ENCODE data around the gene DSCAML1. TPM values are rescaled to one million over a fixed set of nuclear protein-coding genes. Genes with fewer than 3 reads are reported as not detected.

The DSCAML1 gene
- total RNA-seq, 1 donor from 2014 or later = 0.09 TPM

GRCh38 chr11:117547946-117548345, 249.1 kb downstream of the DSCAML1 start:
- Mint-ChIP-seq H3K9me3 (no peaks in the 10 kb centered on the region), H3K4me3 (no peak overlapping the region), H3K27ac (ENCODE audit: unreplicated experiment) (no peak overlapping the region), H3K27me3 (ENCODE audit: low read depth) (peaks cover 7% of the 10 kb centered on the region), H3K36me3 (ENCODE audit: low read depth) (no peaks in the 10 kb centered on the region), H3K4me1 (peaks cover 43% of the 10 kb centered on the region)
- no peak for DNase-seq (ENCODE audit: low read depth, low spot score)
- TF ChIP-seq CTCF (conservative IDR thresholded peaks at IDR 0.05) = no peak

- Mint-ChIP-seq H3K4me3 (no peak overlapping the region), H3K9me3 (no peaks in the 10 kb centered on the region)
Observed at GRCh38 chr11:117547195-117547850, 249.7 kb downstream of the DSCAML1 start.

GRCh38 chr11:117546431-117547194, 250.4 kb downstream of the DSCAML1 start:
- TF ChIP-seq CTCF (conservative IDR thresholded peaks at IDR 0.05) = no peak
- Mint-ChIP-seq H3K27ac (ENCODE audit: unreplicated experiment) (no peak overlapping the region), H3K4me1 (peaks cover 39% of the 10 kb centered on the region), H3K4me3 (peak overlapping the region; percentile 1), H3K27me3 (ENCODE audit: low read depth) (no peaks in the 10 kb centered on the region), H3K9me3 (no peaks in the 10 kb centered on the region), H3K36me3 (ENCODE audit: low read depth) (no peaks in the 10 kb centered on the region)
- no peak for DNase-seq (ENCODE audit: low read depth, low spot score)

More at GRCh38 chr11:117547195-117547850, 249.7 kb downstream of the DSCAML1 start:
- H3K27ac Mint-ChIP-seq (ENCODE audit: unreplicated experiment) = no peak overlapping the region
- DNase-seq (ENCODE audit: low read depth, low spot score) = no peak
- H3K36me3 Mint-ChIP-seq (ENCODE audit: low read depth) = no peaks in the 10 kb centered on the region
- peaks cover 2% of the 10 kb centered on the region for H3K27me3 Mint-ChIP-seq (ENCODE audit: low read depth)
- TF ChIP-seq CTCF (conservative IDR thresholded peaks at IDR 0.05) = no peak
- H3K4me1 Mint-ChIP-seq = peaks cover 43% of the 10 kb centered on the region

- no peaks in the 10 kb centered on the region for H3K27me3 Mint-ChIP-seq (ENCODE audit: low read depth)
- H3K9me3 Mint-ChIP-seq = no peaks in the 10 kb centered on the region
- H3K36me3 Mint-ChIP-seq (ENCODE audit: low read depth) = no peaks in the 10 kb centered on the region
- peaks cover 35% of the 10 kb centered on the region for H3K4me1 Mint-ChIP-seq
- TF ChIP-seq CTCF (conservative IDR thresholded peaks at IDR 0.05) = no peak
- H3K4me3 Mint-ChIP-seq = no peak overlapping the region
- H3K27ac Mint-ChIP-seq (ENCODE audit: unreplicated experiment) = no peak overlapping the region
- DNase-seq (ENCODE audit: low read depth, low spot score) = no peak
Observed at GRCh38 chr11:117545706-117546105, 251.3 kb downstream of the DSCAML1 start.

- Mint-ChIP-seq H3K27me3 (ENCODE audit: low read depth) (no peaks in the 10 kb centered on the region), H3K36me3 (ENCODE audit: low read depth) (no peaks in the 10 kb centered on the region), H3K4me3 (no peak overlapping the region), H3K9me3 (no peaks in the 10 kb centered on the region), H3K4me1 (peaks cover 32% of the 10 kb centered on the region), H3K27ac (ENCODE audit: unreplicated experiment) (no peak overlapping the region)
- no peak for TF ChIP-seq CTCF (conservative IDR thresholded peaks at IDR 0.05)
- DNase-seq (ENCODE audit: low read depth, low spot score) = no peak
Observed at GRCh38 chr11:117544130-117544800, 252.8 kb downstream of the DSCAML1 start.

All from neural crest cell (in vitro differentiated cells).